ENCODE data around the gene TARS1. TPM values are rescaled to one million over a fixed set of nuclear protein-coding genes. Genes with fewer than 3 reads are reported as not detected.

Gene TARS1
- total and polyA plus RNA-seq, 2 of the 8 experiments (the other 6 are each of a cell fraction or from before 2014, with no cell fraction given), result 94.4 to 445 TPM

DNA sequence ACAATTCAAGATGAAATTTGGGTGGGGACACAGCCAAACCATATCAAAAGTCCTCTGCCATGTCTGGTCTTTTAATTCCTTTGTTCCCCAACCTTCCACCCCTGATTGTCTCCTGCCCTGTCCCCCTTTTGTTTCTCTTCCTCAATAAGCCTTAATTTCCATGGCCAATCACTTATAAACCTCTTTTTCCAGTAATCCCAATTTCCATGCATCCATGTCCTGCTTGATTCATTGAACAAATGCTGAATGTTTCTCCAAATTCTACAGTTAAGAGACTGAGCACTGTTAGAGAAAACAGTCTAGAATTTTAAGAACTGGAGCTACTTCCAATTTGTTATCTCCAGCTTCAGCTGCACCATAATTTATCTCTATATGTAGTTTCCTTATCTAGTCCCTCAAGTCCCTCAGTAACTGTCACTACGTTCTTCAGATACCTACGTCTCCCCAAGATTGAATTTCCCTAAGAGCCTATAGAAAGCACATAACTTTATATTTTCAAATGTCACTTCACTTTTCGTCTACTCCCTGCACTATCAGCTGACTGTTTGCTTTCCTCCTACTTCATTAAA lies 34.2 kb downstream of the TARS1 start:
- POLR2A ChIA-PET (ENCODE audit: partially characterized antibody), result interaction anchor here (0.6 to 1.8 kb wide), 8 partner anchors 8 to 74 kb away, joined by 3 to 8 read pairs (median 4); partner anchors contain the start of gene TARS1
- no peak overlapping the region for H3K14ac ChIP-seq (ENCODE audit: insufficient read length)
- H3K79me1 ChIP-seq (ENCODE audit: low read depth, low read length), result no peaks in the 10 kb centered on the region
- H4K8ac ChIP-seq (ENCODE audit: extremely low read depth, insufficient read depth, low read length), result no peak overlapping the region
- TF ChIP-seq JUN (IDR thresholded peaks at IDR 0.05; ENCODE audit: low read depth, low read length) (no peak), PHF8 (conservative IDR thresholded peaks at IDR 0.05; ENCODE audit: low read depth, low read length) (no peak), NANOG (IDR thresholded peaks at IDR 0.05; ENCODE audit: insufficient read depth, low read depth, low read length, poor library complexity, severe bottlenecking) (no peak), TBP (IDR thresholded peaks at IDR 0.05; ENCODE audit: low read depth, low read length) (no peak), TEAD4 (IDR thresholded peaks at IDR 0.05; ENCODE audit: low read depth, low read length) (no peak), CHD2 (IDR thresholded peaks at IDR 0.05; ENCODE audit: low read length) (no peak), SUZ12 (IDR thresholded peaks at IDR 0.05; ENCODE audit: low read length) (no peak), SAP30 (IDR thresholded peaks at IDR 0.05; ENCODE audit: insufficient read depth, insufficient replicate concordance, low read length) (no peak), TAF1 (IDR thresholded peaks at IDR 0.05; ENCODE audit: low read depth, low read length) (no peak), BRCA1 (IDR thresholded peaks at IDR 0.05; ENCODE audit: low read depth, low read length) (no peak)
- no peak overlapping the region for H3K4ac ChIP-seq (replicated peaks; ENCODE audit: insufficient read length, low read depth, low read length)
- no peak overlapping the region for H3K4me2 ChIP-seq (ENCODE audit: insufficient read depth in 1 of 2, low read depth in 2 of 2, low read length in 2 of 2)
- H4K5ac ChIP-seq (ENCODE audit: insufficient read length, low read depth, low read length), result no peak overlapping the region
- DNase-seq (ENCODE audit: low read depth in 1 of 2, low spot score in 2 of 2), result no peak
- no peaks in the 10 kb centered on the region for H3K27me3 ChIP-seq (replicated peaks in 1 of 4; ENCODE audit: control insufficient read depth in 3 of 4, extremely low read depth in 1 of 4, insufficient read depth in 3 of 4, low read length in 3 of 4)
- no peak overlapping the region for H3K4me3 ChIP-seq (ENCODE audit: extremely low read depth in 1 of 4, insufficient read depth in 2 of 4, low read depth in 3 of 4, low read length in 4 of 4)
- no peak overlapping the region for H2BK12ac ChIP-seq (ENCODE audit: low read depth, low read length)
- no peaks in the 10 kb centered on the region for H3K23me2 ChIP-seq (ENCODE audit: low read depth, low read length)
- no peak overlapping the region for H3K9ac ChIP-seq (replicated peaks in 1 of 4; ENCODE audit: extremely low read depth in 1 of 4, low read depth in 3 of 4, low read length in 3 of 4)
- H2BK15ac ChIP-seq (ENCODE audit: low read length), result no peak overlapping the region
- H3K18ac ChIP-seq (ENCODE audit: extremely low read depth, low read length), result no peak overlapping the region
- no peak overlapping the region for H2BK5ac ChIP-seq (ENCODE audit: low read depth, low read length)
- H2AK5ac ChIP-seq (ENCODE audit: low read depth, low read length), result no peak overlapping the region
- 90% methylated on average over 3 of the region's 3 CpGs; no CpG with 5 or more reads in 1 of the 2 experiments for WGBS, 2 experiments (ENCODE audit: extremely low coverage in 1 of 2, insufficient coverage in 1 of 2, insufficient read length in 1 of 2, insufficient replicate concordance in 2 of 2, low coverage in 1 of 2, low lambda C conversion rate in 2 of 2, missing lambda C conversion rate in 1 of 2)
- H3K4me1 ChIP-seq (replicated peaks in 1 of 4; ENCODE audit: control insufficient read depth in 3 of 4, insufficient read depth in 4 of 4, low read length in 3 of 4), result peaks cover 0 to 9% (median 0%) of the 10 kb centered on the region in 4 experiments; a peak in 1 of 7 replicates
- H2BK20ac ChIP-seq (ENCODE audit: low read length), result no peak overlapping the region
- H3K36me3 ChIP-seq (ENCODE audit: control insufficient read depth in 2 of 4, insufficient read depth in 4 of 4, low read length in 3 of 4), result peaks cover 7 to 95% (median 39%) of the 10 kb centered on the region in 4 experiments
- no peak overlapping the region for H2BK120ac ChIP-seq (replicated peaks; ENCODE audit: low read depth, low read length)
- no peak for FAIRE-seq
- H4K20me1 ChIP-seq (replicated peaks in 1 of 2; ENCODE audit: control insufficient read depth in 1 of 2, insufficient read depth in 2 of 2, low read length in 2 of 2), result no peaks in the 10 kb centered on the region
- no peak overlapping the region for H3K23ac ChIP-seq (ENCODE audit: insufficient read length)
- H4K91ac ChIP-seq (replicated peaks; ENCODE audit: insufficient read length, low read length), result no peak overlapping the region
- 0 out of 4 replicates have a peak, but pooled peaks cover 0 to 4% of the 10 kb centered on the region in 2 experiments for H3K79me2 ChIP-seq (ENCODE audit: control insufficient read depth in 1 of 2, insufficient read depth in 2 of 2, low read length in 2 of 2)
- no peak overlapping the region for H3K56ac ChIP-seq (replicated peaks; ENCODE audit: insufficient read length, low read depth, low read length)
- no peak overlapping the region for H2AFZ ChIP-seq (ENCODE audit: low read length)
- H3K27ac ChIP-seq (ENCODE audit: low read depth, low read length), result no peak overlapping the region
- CTCF ChIA-PET (ENCODE audit: partially characterized antibody), result no interaction called here
- no peaks in the 10 kb centered on the region for H3K9me3 ChIP-seq (ENCODE audit: insufficient read depth in 2 of 2, low read depth in 1 of 2, low read length in 1 of 2)
